IPS-NIHi11 (cell line): Measurements from ENCODE around the gene CD1E.
"Not testable (repeated sequence)": the region's sequence is repeated elsewhere in the genome, so short reads cannot be mapped to it uniquely, and the experiment has no call there.

Experiments used
- DNase-seq: peaks from one replicate; pipeline ENCODE4 v3.0.0; 2012; ENCODE audit warnings: mixed read lengths, low spot score

Gene CD1E

DNA sequence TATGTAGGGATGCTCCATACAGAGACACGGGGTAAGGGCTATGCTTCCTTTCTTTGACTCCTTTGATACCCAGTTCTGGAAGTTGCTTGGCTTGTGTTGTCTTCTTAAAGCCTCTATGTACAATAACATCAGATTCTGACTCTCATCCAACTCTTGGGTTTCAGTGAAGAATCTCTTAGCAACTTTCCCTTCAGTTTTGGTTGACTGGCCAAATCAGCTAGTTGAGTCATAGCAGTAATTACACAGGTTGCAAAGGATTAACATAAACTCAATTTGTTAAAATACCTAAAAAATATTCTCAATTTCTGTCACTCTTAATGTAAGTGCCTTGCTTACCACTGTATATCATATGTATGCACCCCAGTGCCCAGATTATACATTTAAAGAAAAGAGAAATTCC, 9.2 kb downstream of the CD1E start:
- no peak for DNase-seq

DNA sequence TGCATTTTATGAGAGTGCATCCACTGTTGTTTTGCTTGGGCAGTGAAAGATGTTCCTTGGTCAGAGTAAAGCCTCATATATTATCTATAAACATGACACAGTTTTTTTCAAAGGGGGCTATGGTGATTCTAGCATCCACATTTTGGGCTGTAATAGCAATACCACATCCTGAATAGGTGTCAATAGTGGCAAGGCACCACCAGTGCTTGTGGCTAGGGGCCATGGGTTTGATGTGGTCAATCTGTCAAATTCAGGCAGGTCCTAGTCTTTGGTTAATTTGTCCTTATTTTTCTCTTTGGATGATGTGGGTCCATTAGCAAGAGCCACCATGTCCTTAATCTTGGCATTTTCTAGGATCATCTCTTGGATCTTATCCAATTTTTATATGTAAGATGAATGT, 13.1 kb downstream of the CD1E start:
- DNase-seq = no peak

DNA sequence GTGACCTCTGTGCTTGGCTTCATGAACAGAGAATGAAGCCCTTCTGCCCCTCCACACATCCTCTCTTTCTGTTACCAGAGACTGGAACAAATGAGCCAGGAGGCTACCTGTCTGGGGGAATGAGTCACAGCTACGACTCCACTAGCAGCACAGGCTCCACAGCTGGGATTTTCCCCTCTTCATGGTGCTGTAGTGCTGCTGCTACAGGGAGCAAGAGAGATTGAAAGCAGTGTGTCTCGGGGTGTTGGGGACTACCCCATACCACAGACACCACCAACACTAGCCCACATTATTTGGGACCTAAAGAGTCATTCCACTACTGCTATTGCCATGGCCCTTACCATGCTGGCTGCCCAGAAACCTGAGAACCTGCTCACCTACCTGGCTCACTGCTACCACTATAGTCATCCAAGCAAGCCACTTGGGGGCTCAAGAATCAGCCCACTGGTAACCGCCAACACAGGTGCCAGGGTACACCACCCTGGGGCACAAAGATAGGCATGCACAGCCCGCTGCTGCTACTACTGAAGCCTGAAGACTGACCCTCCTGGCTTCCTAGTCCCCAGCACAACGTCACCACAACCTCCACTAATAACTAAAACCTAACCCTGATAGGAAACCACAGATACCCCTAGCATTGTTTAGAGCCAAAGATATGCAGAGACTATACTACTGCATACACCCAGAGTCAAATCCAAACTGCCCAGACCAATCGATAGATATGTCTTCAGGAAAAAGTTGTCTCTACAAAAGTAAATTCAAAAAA, 17.7 kb downstream of the CD1E start:
- no peak for DNase-seq

DNA sequence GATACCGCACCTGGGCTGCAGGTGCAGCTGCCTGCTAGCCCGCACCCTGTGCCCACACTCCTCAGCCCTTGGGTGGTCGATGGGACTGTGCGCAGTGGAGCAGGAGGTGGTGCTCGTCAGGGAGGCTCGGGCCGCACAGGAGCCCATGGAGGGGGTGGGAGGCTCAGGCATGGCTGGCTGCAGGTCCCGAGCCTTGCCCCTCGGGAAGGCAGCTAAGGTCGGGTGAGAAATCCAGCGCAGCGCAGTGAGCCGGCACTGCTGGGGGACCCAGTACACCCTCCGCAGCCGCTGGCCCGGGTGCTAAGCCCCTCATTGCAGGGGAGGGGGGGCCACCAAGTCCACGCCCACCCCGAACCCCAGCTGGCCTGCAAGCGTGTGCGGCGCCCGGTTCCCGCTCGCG, 20.4 kb downstream of the CD1E start:
- DNase-seq = not testable (repeated sequence)

DNA sequence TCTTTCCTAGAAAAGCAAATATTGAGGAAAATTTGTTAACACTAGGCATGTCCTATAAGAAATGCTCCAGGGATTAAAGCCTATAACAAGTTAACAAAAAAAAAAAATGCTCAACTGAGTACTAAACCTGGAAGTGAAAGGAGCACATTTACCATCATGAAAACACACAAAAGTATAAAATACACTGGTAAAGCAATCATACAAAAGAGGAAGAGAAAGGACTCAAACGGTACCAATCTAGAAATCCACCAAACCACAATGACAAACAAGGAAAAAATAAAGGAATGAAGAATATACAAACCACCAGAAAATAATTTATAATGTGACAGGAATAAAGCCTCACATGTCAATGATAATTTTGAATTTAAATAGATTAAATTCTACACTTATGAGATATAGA, 21.2 kb downstream of the CD1E start:
- no peak for DNase-seq

DNA sequence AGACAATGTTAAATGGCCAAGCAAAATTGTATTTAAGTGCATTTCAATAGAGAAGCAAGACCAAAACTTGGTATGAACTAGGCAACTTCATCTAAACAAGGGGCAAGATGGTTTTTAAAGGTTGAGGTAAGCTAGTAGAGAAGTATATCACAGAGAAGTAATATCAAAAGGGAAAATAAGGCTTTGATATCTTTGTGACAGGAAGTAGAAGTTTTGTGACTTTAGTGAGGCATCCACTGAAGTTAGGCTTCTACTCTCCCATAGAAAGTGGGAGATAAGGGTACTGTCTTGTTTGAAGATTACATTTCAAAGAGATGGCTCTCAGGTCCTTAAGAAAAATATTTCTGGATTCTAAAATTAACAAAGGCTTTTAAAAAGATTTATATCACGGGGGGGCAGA, 36.6 kb downstream of the CD1E start:
- no peak for DNase-seq

DNA sequence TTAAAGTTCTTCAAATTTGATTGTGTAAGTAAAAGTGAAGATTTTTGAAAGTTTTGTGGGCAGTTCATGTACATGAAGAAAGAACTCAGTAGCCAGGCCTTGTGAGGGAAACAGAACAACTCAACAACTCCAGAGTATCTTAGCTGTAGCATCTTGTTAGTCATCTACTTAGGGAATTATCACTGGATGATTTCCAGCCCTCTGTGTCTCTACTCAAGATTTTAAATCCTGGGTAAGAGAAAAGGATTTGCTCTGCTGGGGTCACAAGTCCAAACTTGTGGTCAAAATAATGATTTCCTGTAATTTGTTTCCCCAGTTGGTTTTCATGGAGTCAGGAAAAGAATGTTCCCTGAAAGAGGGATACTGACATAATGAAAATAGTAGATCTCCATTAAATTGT, 37.4 kb downstream of the CD1E start:
- DNase-seq = no peak

DNA sequence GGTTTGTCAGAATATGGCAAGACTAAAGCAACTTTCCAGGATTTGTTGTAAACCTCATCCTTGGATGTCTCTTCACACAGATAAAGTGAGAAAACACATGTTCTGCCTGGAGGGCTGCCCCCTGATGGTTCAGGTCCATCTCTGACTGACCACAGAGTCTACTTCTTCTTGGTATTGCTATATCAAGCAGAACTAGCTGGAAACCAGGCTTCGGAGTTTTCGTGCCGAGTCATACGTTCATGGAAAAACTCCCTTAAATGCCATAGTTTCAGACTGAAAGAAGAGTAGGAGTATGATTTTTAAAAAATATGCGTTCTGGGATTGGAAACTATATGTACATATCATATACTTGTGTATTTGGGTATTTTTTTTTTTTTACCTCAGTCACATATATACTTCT, 39.8 kb downstream of the CD1E start:
- DNase-seq = no peak

DNA sequence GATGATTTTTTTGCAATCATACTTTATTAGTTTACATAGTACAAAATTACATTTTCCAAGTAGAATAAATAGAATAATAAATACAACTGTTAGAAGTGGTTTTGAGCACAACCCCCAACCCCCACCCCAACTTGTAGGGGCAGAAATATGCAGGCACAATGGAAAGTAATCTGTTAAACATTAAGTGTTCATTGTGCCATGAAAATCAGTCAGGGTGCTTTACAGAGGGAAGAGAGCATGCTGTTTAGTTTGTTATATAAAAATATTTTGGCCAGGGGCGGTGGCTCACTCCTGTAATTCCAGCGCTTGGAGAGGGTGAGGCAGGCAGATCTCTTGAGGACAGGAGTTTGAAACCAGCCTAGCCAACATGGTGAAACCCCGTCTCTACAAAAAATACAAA, 43.0 kb downstream of the CD1E start:
- no peak for DNase-seq

DNA sequence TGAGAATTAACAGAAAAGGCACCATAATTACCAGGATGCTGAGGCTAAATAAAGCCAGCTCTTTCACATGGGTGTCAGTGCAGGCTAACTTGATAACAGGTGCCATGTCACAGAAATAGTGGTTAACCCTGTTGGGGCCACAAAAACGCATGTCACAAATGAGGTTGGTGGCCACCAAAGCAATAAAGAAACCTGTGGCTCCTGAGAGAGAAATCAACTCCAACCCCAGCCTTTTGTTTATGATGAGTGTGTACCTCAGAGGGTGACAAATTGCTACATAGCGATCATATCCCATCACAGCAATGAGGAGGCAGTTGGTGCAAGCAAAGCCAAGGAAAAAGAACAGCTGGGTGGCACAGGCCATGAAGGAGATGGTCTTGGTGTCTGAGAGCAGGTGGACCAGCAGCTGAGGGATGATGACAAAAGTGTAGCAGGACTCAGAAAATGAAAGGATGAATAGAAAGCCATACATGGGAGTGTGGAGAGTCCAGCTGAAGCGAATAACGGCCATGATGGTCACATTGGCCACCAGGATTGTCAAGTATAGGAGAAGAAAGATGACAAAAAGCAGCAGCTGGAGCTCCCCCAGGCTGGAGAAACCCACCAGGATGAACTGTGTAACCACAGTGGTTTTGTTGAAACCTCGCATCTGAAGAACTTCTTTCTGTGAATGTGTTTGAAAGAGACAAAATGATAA, 45.3 kb downstream of the CD1E start, which contains the start of gene OR10T2:
Gene OR10T2 (minus strand): TSS at position 649 of the 697 bp plus-strand sequence. CDS start 0 bp downstream, at position 649.
- no peak for DNase-seq

DNA sequence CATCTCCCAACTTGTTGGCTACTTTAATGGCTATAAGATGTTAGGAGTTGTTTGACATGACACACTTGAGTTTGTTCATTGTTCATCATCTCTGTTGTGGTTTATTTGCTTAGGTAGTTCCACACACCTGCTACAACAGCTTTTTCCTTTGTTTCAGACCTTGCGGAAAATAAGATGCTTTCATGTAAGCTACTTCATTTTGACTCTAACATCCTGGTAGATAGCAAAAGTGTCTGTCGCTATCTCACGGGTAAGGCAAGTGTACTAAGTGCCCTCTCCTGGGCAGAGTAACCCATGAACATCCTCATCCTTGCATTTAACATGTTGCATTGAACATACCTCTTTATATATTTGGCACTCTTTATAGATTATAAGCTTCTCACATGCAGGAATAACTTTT, 47.2 kb downstream of the CD1E start:
- DNase-seq = no peak

DNA sequence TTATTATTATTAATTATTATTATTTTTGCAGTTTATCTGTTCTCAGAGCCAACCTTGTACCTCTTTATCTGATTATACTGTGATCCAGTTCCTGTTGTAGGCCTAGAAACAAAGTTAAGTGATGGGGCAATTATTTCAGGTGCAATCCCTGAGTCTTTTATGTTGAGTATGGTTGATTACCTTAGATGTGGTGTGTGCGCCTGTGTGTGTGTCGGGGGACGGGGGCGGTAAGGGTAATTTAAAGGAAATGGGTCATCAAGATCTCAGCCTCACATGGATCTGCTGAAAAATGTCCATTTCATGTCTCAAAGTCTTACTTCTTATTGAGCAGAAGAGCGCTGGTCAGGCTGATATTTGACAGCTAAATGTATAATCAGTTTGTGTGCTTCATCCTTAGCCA, 53.4 kb downstream of the CD1E start:
- no peak for DNase-seq
